GM23338 (cell line): ENCODE results near the gene PTGDS.

ENCODE experiments used
- CREB1 ChIP-seq: fragments of 250-450 bp; sonication (Bioruptor Pico); IDR thresholded peaks from 2 replicates; pipeline ENCODE4 v1.5.0; 2020; ENCODE audit warnings: low read depth, mild to moderate bottlenecking, moderate library complexity
- CTCF ChIP-seq, 2 experiments: fragments of 200-600 bp in 1 of 2; sonication (generic) in 1 of 2; conservative IDR thresholded peaks; 2 replicates each; pipeline versions ENCODE4 v1.5.1 to v1.6.1; 2016 to 2017; ENCODE audit warnings: antibody characterized with exemption in 2 of 2, low read depth in 2 of 2, mild to moderate bottlenecking in 2 of 2, moderate library complexity in 1 of 2
- EZH2 ChIP-seq: fragments of 200-600 bp; sonication (generic); IDR thresholded peaks from one replicate; pipeline ENCODE4 v1.8.0; 2017; ENCODE audit warnings: antibody characterized with exemption, mild to moderate bottlenecking, low read depth; ENCODE audit not compliant: unreplicated experiment
- EZH2phosphoT487 ChIP-seq: fragments of 200-600 bp; sonication (generic); IDR thresholded peaks from one replicate; pipeline ENCODE4 v1.8.1; 2018; ENCODE audit warnings: antibody characterized with exemption; ENCODE audit not compliant: unreplicated experiment
- JUNB ChIP-seq: IDR thresholded peaks from one replicate; pipeline ENCODE4 v1.6.1; 2016; ENCODE audit warnings: antibody characterized with exemption; ENCODE audit not compliant: unreplicated experiment
- POLR2AphosphoS5 ChIP-seq: IDR thresholded peaks from 2 replicates; pipeline ENCODE4 v1.6.1; 2016; ENCODE audit warnings: antibody characterized with exemption, low read depth
- REST ChIP-seq: IDR thresholded peaks from one replicate; pipeline ENCODE4 v1.6.1; 2018; ENCODE audit warnings: antibody characterized with exemption; ENCODE audit not compliant: unreplicated experiment
- STAT1 ChIP-seq: IDR thresholded peaks from one replicate; pipeline ENCODE4 v1.6.1; 2016; ENCODE audit warnings: antibody characterized with exemption; ENCODE audit not compliant: unreplicated experiment
- ZNF114 ChIP-seq: fragments of 250-450 bp; sonication (Bioruptor Pico); IDR thresholded peaks from 2 replicates; pipeline ENCODE4 v1.5.0; 2020; ENCODE audit warnings: mild to moderate bottlenecking, moderate library complexity
- ZNF331 ChIP-seq: fragments of 250-450 bp; sonication (Bioruptor Pico); IDR thresholded peaks from 2 replicates; pipeline ENCODE4 v1.5.0; 2020; ENCODE audit warnings: low read depth, mild to moderate bottlenecking, moderate library complexity
- ZNF462 ChIP-seq: fragments of 250-450 bp; sonication (Bioruptor Pico); IDR thresholded peaks from 2 replicates; pipeline ENCODE4 v1.5.0; 2020; ENCODE audit warnings: mild to moderate bottlenecking, moderate library complexity
- TF ChIP-seq, protein P1 (sequence below): IDR thresholded peaks from 2 replicates; pipeline ENCODE4 v1.6.1; 2016; ENCODE audit warnings: antibody characterized with exemption

- TF ChIP-seq CTCF (conservative IDR thresholded peaks at IDR 0.05; ENCODE audit: low read depth in 2 of 2) (no peak), POLR2AphosphoS5 (no peak), JUNB (no peak), REST (no peak), STAT1 (no peak), EZH2 (no peak), CREB1 (CRISPR knock-in tag) (no peak), ZNF331 (CRISPR knock-in tag) (no peak), EZH2phosphoT487 (no peak), ZNF462 (CRISPR knock-in tag) (no peak), ZNF114 (CRISPR knock-in tag) (no peak)
- TF ChIP-seq, protein P1, sequence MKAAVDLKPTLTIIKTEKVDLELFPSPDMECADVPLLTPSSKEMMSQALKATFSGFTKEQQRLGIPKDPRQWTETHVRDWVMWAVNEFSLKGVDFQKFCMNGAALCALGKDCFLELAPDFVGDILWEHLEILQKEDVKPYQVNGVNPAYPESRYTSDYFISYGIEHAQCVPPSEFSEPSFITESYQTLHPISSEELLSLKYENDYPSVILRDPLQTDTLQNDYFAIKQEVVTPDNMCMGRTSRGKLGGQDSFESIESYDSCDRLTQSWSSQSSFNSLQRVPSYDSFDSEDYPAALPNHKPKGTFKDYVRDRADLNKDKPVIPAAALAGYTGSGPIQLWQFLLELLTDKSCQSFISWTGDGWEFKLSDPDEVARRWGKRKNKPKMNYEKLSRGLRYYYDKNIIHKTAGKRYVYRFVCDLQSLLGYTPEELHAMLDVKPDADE, result no peak
Observed at GRCh38 chr9:137014776-137015539, 37.7 kb downstream of the PTGDS start.
